ENCODE results near the gene TBX2. TPM values are rescaled to one million over a fixed set of nuclear protein-coding genes. Genes with fewer than 3 reads are reported as not detected.

TBX2 gene
- total RNA-seq, 2 experiments from 2014 or later = not detected

DNA sequence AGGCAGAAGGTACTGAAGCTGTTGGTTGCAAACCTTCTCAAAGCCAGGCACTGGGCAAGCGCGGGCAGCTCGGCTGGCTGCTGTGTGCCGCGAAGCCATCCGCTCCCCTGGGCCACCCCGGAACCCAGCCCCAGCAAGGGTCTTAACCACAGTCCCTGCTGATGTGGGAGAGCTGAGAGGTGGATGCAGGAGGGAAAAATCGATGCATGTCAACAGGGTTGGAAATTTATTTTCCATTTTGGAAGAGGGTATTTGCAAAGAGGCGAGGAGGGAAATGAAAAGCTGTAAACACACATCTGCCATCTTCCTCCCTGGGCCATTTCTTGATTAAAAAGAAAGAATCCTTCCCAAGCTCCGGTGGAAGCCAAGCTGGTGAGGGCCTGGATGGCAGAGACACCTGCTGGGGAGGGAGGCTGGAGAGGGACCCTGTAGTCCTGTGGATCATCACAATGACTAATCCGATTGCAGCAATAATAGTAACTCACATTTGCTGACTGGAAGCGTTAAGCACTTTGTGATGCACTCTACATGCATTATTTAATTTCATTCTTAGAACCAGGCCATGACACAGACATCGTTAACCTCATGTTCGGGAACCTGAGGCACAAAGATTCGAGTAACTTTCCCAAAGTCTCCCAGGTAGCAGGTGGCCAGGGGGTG is 13.9 kb upstream of the TBX2 start:
- CTCF ChIA-PET = interaction anchor here (1.0 kb wide), 1 partner anchor 421 kb away, joined by 3 read pairs; no protein-coding TSS in a partner anchor
- no peaks in the 10 kb centered on the region for H3K36me3 Mint-ChIP-seq (ENCODE audit: low read depth)
- ATAC-seq (no peak), DNase-seq (no peak)
- no peak for TF ChIP-seq CTCF (IDR thresholded peaks at IDR 0.05)
- H3K9me3 Mint-ChIP-seq = no peaks in the 10 kb centered on the region
- POLR2A ChIA-PET = no interaction called here
- intact Hi-C loops (cut with micrococcal nuclease) = no loop called here
- H3K4me3 Mint-ChIP-seq = no peak overlapping the region
- no peaks in the 10 kb centered on the region for H3K4me1 Mint-ChIP-seq (ENCODE audit: low read depth)
- H3K27me3 Mint-ChIP-seq = peaks cover 3% of the 10 kb centered on the region
- H3K27ac Mint-ChIP-seq = no peak overlapping the region

DNA sequence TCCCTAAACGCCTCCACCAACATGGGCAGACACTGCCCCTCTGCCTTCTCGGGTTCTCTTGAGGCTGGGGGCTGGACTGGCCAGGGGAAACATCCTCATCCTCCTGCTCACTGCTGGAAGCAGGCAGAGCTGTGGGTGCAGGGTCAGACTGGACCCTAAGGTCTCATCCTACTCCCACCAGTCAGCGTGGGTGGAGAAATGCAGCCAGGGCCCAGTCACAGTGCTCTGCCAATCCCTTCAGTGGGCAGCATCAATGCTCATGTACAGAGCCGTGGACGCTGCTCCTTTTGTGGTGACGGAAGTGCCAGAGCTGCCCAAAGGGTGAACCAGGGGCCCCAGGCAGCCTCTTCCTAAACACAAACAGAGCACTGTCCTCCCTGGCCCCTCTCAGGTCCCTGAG is 13.4 kb upstream of the TBX2 start:
- H3K4me1 Mint-ChIP-seq (ENCODE audit: low read depth) = no peaks in the 10 kb centered on the region
- H3K27ac Mint-ChIP-seq = no peak overlapping the region
- POLR2A ChIA-PET = no interaction called here
- intact Hi-C loops (cut with micrococcal nuclease) = no loop called here
- H3K4me3 Mint-ChIP-seq = no peak overlapping the region
- H3K36me3 Mint-ChIP-seq (ENCODE audit: low read depth) = no peaks in the 10 kb centered on the region
- H3K9me3 Mint-ChIP-seq = no peaks in the 10 kb centered on the region
- CTCF ChIA-PET = no interaction called here
- no peak for TF ChIP-seq CTCF (IDR thresholded peaks at IDR 0.05)
- no peak for DNase-seq
- ATAC-seq = no peak
- peaks cover 3% of the 10 kb centered on the region for H3K27me3 Mint-ChIP-seq

GRCh38 chr17:61387011-61387410 is 12.6 kb upstream of the TBX2 start:
- ChIA-PET POLR2A (no interaction called here), CTCF (interaction anchor here (1.0 kb wide), 1 partner anchor 403 kb away, joined by 3 read pairs; no protein-coding TSS in a partner anchor)
- Mint-ChIP-seq H3K9me3 (no peaks in the 10 kb centered on the region), H3K4me3 (no peak overlapping the region), H3K36me3 (ENCODE audit: low read depth) (no peaks in the 10 kb centered on the region), H3K27ac (no peak overlapping the region), H3K27me3 (peaks cover 3% of the 10 kb centered on the region), H3K4me1 (ENCODE audit: low read depth) (no peaks in the 10 kb centered on the region)
- no peak for TF ChIP-seq CTCF (IDR thresholded peaks at IDR 0.05)
- no peak for DNase-seq
- ATAC-seq = no peak
- intact Hi-C loops (cut with micrococcal nuclease) = no loop called here

DNA sequence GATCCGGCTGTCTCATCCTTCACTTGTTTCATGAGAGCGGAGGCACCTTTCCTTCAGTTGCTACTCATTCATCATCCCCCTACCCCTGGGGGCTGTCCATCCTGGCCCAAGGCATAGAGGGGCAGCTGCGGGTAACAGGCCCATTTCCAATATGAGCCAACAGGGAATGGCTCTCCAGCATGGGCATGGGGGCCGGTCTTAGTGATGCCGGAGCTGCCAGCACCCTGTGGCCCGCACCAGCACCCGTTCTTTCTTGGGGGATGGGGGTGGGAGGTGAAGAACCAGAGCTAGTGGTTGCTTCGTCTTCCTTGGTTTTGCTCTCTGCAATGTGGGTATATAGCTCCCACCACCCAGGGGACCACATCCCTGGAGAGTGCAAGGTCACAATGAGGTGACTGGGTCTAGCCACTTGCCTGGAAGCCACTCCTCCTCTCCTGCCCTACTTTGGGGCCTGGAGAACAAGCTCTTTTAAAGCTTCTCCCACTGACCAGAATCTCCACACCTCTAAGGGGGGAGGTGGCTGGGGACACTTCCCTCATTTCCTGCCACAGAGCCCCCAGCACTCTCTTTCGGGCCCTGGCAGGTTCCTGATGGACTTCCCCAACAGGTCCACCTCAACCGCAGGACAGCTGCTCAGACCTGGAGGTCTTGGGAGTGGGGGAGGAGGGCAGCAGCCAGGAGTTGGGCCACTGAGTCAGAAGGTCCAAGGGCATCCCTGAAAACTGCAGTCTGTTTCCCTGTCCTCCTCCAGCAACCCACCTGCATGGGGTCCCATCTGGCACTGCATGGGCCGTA is 11.9 kb upstream of the TBX2 start:
- CTCF ChIA-PET = interaction anchor here (1.0 kb wide), 1 partner anchor 404 kb away, joined by 3 read pairs; no protein-coding TSS in a partner anchor
- intact Hi-C loops (cut with micrococcal nuclease) = no loop called here
- POLR2A ChIA-PET = no interaction called here

More for the DNA sequence above, 11.9 kb upstream of the TBX2 start:
- Mint-ChIP-seq H3K4me1 (ENCODE audit: low read depth) (no peaks in the 10 kb centered on the region), H3K9me3 (no peaks in the 10 kb centered on the region), H3K36me3 (ENCODE audit: low read depth) (no peaks in the 10 kb centered on the region), H3K27ac (no peak overlapping the region), H3K27me3 (peaks cover 3% of the 10 kb centered on the region), H3K4me3 (no peak overlapping the region)
- ATAC-seq (no peak), DNase-seq (no peak)
- TF ChIP-seq CTCF (IDR thresholded peaks at IDR 0.05) = no peak

All from activated CD8-positive, alpha-beta T cell treated with anti-CD3 and anti-CD28 coated beads for 36 hours (primary cell).